ACC112 (cell line): ENCODE data around the gene KCNH3.

ENCODE experiments used
- H2AFZ ChIP-seq: fragments of 200-600 bp; sonication (generic); one replicate; pipeline ENCODE4 v1.6.0; 2017; ENCODE audit warnings: antibody characterized with exemption, low read length; ENCODE audit not compliant: unreplicated experiment
- H3K27ac ChIP-seq: fragments of 200-600 bp; sonication (generic); 2 replicates; pipeline ENCODE4 v1.5.1; 2014; ENCODE audit warnings: low read depth, mild to moderate bottlenecking, antibody characterized with exemption, low read length, moderate library complexity
- H3K27me3 ChIP-seq: fragments of 200-600 bp; sonication (generic); 2 replicates; pipeline ENCODE4 v1.6.1; 2014; ENCODE audit warnings: mild to moderate bottlenecking, antibody characterized with exemption, low read length, moderate library complexity, mixed read lengths; ENCODE audit not compliant: insufficient read depth
- H3K36me3 ChIP-seq: fragments of 200-600 bp; sonication (generic); 2 replicates; pipeline ENCODE4 v1.6.1; 2016; ENCODE audit warnings: mild to moderate bottlenecking, antibody characterized with exemption, low read length, moderate library complexity, mixed read lengths; ENCODE audit not compliant: insufficient read depth
- H3K4me1 ChIP-seq: fragments of 200-600 bp; sonication (generic); one replicate; pipeline ENCODE4 v1.6.1; 2016; ENCODE audit warnings: low read length, mixed read lengths; ENCODE audit not compliant: insufficient read depth, unreplicated experiment, control insufficient read depth
- H3K4me3 ChIP-seq: fragments of 200-600 bp; sonication (generic); 2 replicates; pipeline ENCODE4 v1.5.1; 2014; ENCODE audit warnings: mild to moderate bottlenecking, low read depth, low read length
- H3K79me2 ChIP-seq: fragments of 200-600 bp; sonication (generic); one replicate; pipeline ENCODE4 v1.6.0; 2016; ENCODE audit warnings: low read length; ENCODE audit not compliant: control insufficient read depth, unreplicated experiment, insufficient read depth

The KCNH3 gene

DNA sequence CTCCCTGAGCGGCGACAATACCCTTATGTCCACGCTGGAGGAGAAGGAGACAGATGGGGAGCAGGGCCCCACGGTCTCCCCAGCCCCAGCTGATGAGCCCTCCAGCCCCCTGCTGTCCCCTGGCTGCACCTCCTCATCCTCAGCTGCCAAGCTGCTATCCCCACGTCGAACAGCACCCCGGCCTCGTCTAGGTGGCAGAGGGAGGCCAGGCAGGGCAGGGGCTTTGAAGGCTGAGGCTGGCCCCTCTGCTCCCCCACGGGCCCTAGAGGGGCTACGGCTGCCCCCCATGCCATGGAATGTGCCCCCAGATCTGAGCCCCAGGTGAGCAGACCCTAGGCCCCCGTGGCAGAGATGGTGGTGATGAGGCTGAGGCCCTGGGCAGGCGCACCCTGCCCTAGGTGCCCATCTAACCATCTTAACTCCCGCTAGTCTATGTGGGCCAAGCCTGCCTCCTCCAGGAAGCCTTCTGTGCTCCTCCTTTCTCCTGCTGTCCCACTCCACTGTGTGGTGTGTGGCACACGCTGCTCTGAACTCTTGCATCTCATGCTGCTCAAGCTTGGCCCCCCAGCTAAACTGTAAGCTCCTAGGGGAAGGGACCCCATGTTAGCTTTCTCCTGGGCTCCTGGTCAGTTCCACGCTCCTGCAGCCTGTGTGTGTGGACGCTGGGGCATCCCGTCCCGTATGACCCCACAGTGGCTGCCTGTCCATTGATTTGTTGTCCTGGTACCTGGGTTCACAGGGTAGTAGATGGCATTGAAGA, 17.0 kb downstream of the KCNH3 start:
- no peak overlapping the region for H3K27ac ChIP-seq
- H3K79me2 ChIP-seq, result no peaks in the 10 kb centered on the region
- no peak overlapping the region for H3K4me3 ChIP-seq
- H3K36me3 ChIP-seq, result 0 out of 2 replicates have a peak, but pooled peaks cover 3% of the 10 kb centered on the region
- H2AFZ ChIP-seq, result no peak overlapping the region
- no peaks in the 10 kb centered on the region for H3K27me3 ChIP-seq
- H3K4me1 ChIP-seq, result no peaks in the 10 kb centered on the region

DNA sequence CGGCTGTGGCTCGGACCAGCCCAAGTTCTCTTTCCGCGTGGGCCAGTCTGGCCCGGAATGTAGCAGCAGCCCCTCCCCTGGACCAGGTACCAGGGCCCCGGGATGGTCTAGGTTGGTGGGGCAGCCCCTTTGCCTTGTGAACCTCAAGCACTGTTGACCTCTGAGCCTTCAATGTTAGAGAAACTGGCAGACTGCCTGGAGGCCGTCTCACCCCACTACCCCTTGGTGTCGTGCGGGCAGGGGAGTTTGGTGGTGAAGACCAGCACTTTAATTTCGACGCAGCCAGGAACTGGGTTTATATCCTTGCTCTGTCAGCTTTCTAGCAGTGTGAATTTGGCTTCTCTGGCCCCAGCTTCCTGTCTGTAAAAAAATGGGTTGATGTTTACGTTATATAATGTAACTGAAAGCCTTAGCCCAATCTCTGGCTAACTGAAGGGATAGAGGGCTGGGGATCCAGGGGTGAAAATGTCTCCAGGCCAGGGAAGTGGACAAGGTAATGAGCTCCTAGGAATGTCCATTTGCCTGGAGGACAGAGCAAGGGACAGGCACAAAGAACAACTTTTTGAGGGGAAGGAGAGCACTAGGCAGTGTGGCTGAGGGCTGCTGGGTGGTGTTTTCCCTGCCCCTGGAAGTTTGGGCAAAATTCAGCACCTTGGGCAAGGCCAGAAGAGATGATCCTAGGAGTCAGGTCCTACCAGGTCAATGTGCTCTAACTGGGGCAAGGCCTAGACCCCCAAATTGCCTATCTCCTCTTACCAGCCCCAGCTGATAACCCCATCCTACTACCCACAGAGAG, 17.8 kb downstream of the KCNH3 start:
- no peak overlapping the region for H3K27ac ChIP-seq
- H3K79me2 ChIP-seq, result no peaks in the 10 kb centered on the region
- H2AFZ ChIP-seq, result no peak overlapping the region
- H3K4me3 ChIP-seq, result no peak overlapping the region
- no peaks in the 10 kb centered on the region for H3K4me1 ChIP-seq
- no peaks in the 10 kb centered on the region for H3K27me3 ChIP-seq
- H3K36me3 ChIP-seq, result 0 out of 2 replicates have a peak, but pooled peaks cover 3% of the 10 kb centered on the region

DNA sequence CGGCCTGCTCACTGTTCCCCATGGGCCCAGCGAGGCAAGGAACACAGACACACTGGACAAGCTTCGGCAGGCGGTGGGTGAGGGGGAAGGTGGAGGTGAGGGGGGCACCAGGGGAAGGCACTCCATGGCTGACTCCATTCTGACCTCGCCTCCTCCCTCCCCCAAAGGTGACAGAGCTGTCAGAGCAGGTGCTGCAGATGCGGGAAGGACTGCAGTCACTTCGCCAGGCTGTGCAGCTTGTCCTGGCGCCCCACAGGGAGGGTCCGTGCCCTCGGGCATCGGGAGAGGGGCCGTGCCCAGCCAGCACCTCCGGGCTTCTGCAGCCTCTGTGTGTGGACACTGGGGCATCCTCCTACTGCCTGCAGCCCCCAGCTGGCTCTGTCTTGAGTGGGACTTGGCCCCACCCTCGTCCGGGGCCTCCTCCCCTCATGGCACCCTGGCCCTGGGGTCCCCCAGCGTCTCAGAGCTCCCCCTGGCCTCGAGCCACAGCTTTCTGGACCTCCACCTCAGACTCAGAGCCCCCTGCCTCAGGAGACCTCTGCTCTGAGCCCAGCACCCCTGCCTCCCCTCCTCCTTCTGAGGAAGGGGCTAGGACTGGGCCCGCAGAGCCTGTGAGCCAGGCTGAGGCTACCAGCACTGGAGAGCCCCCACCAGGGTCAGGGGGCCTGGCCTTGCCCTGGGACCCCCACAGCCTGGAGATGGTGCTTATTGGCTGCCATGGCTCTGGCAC, 18.5 kb downstream of the KCNH3 start:
- Histone ChIP-seq H3K27ac (no peak overlapping the region), H3K27me3 (no peaks in the 10 kb centered on the region), H3K36me3 (0 out of 2 replicates have a peak, but pooled peaks cover 3% of the 10 kb centered on the region)

DNA sequence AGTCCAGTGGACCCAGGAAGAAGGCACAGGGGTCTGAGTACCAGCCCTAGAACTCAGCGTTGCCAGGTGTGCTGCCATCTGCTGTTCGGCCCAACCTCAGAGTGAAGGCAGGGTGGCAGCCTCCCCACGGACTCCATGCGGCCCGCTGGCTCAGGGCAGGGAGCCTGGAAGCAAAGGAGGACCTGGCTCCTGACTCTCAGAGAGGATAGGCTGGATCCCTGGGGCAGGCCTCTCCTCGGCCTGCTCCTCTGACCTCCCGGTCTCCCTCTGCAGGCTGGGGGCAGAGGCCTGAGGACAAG, 19.0 kb downstream of the KCNH3 start:
- Histone ChIP-seq H3K27me3 (no peaks in the 10 kb centered on the region), H3K36me3 (0 out of 2 replicates have a peak, but pooled peaks cover 3% of the 10 kb centered on the region), H3K4me1 (no peaks in the 10 kb centered on the region), H3K4me3 (no peak overlapping the region), H2AFZ (no peak overlapping the region), H3K79me2 (no peaks in the 10 kb centered on the region), H3K27ac (no peak overlapping the region)

More for the DNA sequence above, 18.5 kb downstream of the KCNH3 start:
- Histone ChIP-seq H3K4me3 (no peak overlapping the region), H2AFZ (no peak overlapping the region), H3K79me2 (no peaks in the 10 kb centered on the region), H3K4me1 (no peaks in the 10 kb centered on the region)

DNA sequence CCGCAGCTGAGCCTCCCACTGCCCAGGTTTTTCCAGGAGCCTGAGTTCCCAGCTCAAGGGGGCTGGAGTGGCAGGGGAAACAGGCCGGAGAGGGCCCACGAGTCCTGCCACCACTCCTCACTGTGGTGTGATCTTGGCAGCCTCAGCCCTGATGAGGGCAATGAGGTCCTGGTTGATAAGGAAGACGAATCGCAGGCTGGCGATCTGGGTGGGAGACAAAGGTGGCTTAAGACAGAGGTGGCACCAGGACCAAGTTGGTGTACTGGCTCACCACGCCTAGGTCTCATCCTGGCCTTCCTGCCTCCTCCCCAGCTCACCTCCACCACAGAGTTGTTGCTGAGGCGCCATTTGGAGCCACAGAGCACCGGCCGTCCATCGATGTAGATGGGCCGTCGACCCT, 19.7 kb downstream of the KCNH3 start:
- Histone ChIP-seq H3K4me1 (no peaks in the 10 kb centered on the region), H3K36me3 (0 out of 2 replicates have a peak, but pooled peaks cover 3% of the 10 kb centered on the region), H3K27me3 (no peaks in the 10 kb centered on the region), H3K79me2 (no peaks in the 10 kb centered on the region), H3K27ac (no peak overlapping the region), H3K4me3 (no peak overlapping the region), H2AFZ (no peak overlapping the region)

DNA sequence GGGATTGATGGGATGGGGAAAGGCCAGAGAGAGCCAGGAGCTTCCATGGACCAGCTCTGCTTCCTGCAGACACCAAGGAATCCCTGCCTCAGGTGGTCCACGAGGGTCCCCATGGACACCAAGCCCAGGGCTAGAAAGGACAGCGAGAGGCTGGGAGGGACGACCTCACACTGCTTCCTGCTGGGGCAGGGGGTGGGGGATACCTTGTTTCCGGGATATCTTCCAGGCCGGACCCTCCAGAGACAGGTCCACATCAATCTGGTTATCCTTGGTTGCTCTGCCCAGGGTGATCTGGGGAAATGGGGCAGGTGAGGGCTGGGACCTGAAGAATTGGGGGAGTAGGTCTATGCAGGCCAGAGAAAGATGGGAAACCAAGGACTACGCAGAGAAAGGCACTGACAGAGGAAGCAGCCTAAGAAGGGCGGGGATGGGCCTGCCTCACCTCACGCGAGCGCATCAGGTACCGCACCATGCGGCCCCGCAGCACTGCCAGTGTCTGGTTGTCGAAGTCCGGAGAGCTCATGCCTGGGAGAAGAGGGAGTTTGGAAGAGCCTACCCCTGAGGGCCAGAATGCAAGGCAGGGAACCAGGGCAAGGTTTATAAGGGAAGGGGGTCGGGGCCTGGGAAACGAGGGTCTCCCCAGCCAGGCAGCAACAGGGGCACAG, 20.3 kb downstream of the KCNH3 start:
- Histone ChIP-seq H3K27ac (no peak overlapping the region), H3K36me3 (0 out of 2 replicates have a peak, but pooled peaks cover 3% of the 10 kb centered on the region), H3K79me2 (no peaks in the 10 kb centered on the region), H3K27me3 (no peaks in the 10 kb centered on the region), H3K4me1 (no peaks in the 10 kb centered on the region), H2AFZ (no peak overlapping the region), H3K4me3 (no peak overlapping the region)

DNA sequence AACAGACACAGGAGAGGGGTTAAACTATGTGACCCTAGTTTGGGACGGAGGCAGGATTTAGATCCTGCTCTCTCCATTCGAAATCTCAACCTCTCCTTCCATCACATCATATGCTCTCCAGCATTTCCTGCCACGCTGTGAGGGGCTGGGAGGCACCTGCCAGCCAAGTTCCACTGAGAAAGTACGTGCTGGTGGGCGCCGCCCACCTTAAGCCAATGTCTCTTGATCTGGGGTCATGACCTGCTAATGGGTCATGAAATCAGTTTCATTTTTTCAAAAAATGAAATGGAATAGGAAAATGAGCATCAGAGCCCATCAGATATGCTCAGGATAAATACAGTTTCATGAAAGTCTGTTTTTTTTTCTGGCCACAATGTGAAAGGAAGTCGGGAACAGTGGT, 21.9 kb downstream of the KCNH3 start:
- H3K27ac ChIP-seq, result no peak overlapping the region
- no peak overlapping the region for H2AFZ ChIP-seq
- H3K79me2 ChIP-seq, result no peaks in the 10 kb centered on the region
- no peaks in the 10 kb centered on the region for H3K27me3 ChIP-seq
- no peaks in the 10 kb centered on the region for H3K4me1 ChIP-seq
- H3K36me3 ChIP-seq, result peaks cover 3% of the 10 kb centered on the region; the same call in 1 of the 2 replicates
- no peak overlapping the region for H3K4me3 ChIP-seq

DNA sequence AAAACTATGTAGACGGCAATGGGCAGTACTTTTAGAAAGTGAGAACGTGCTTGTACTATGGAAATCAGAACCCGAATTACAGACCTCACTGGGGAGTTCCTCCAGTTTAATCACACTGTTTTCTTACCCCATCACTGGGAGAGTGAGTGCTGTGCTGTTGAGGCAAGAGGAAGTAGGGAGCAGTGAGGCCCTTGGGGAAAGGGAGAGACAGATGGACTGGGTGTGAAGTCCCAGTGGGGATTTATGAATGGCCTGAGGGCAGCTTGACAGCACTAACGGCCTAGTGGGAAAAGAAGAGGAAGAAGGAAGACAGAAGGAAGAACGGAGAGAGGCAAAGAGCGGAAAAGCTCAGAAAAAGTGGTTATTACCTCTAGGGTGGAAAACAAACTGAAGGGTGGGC, 23.4 kb downstream of the KCNH3 start:
- H2AFZ ChIP-seq, result no peak overlapping the region
- H3K4me1 ChIP-seq, result peaks cover 6% of the 10 kb centered on the region
- H3K36me3 ChIP-seq, result peaks cover 3% of the 10 kb centered on the region; the same call in 1 of the 2 replicates
- no peaks in the 10 kb centered on the region for H3K27me3 ChIP-seq
- H3K79me2 ChIP-seq, result peaks cover 14% of the 10 kb centered on the region
- H3K4me3 ChIP-seq, result no peak overlapping the region
- no peak overlapping the region for H3K27ac ChIP-seq

DNA sequence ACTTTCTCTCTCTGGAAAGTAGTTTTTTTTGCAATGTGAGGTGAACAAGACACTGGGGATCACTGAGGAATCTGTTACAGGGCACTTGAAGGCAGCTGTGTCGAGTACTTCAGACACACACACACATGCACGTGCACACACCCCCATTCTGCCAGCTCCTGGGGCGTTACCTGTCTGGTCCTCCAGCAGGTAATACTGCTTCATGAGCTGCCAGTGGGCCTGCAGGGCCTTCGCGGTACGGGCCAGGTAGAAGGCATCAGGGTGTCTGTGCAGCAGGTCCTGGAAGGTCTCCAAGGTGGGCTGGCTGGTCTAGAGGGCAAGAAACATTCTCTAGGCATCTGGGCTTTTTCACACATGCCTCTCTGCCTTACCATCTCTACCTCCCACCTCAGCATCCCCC, 24.0 kb downstream of the KCNH3 start:
- H3K4me1 ChIP-seq, result peaks cover 6% of the 10 kb centered on the region

More for the DNA sequence above, 24.0 kb downstream of the KCNH3 start:
- Histone ChIP-seq H3K79me2 (peaks cover 18% of the 10 kb centered on the region), H3K27me3 (no peaks in the 10 kb centered on the region), H3K36me3 (peaks cover 3% of the 10 kb centered on the region; the same call in 1 of the 2 replicates), H2AFZ (no peak overlapping the region), H3K27ac (no peak overlapping the region), H3K4me3 (no peak overlapping the region)
